HG03342 (cell line): ENCODE measurements around the gene COL27A1.
"Not testable (repeated sequence)": the region's sequence is repeated elsewhere in the genome, so short reads cannot be mapped to it uniquely, and the experiment has no call there.

Experiments
- ATAC-seq: cut with Tn5 transposase; IDR thresholded peaks from one replicate; pipeline ENCODE4 v1.9.1; 2021; ENCODE audit warnings: mild to moderate bottlenecking, moderate library complexity; ENCODE audit not compliant: unreplicated experiment

COL27A1 gene

GRCh38 chr9:114180696-114181606 is 25.6 kb downstream of the COL27A1 start:
- ATAC-seq: no peak

GRCh38 chr9:114181607-114182409 is 26.5 kb downstream of the COL27A1 start:
- no peak for ATAC-seq

GRCh38 chr9:114183006-114183405 is 27.7 kb downstream of the COL27A1 start:
- ATAC-seq: no peak

GRCh38 chr9:114184071-114184470 is 28.7 kb downstream of the COL27A1 start:
- ATAC-seq: no peak

- no peak for ATAC-seq
Observed at GRCh38 chr9:114184866-114185265, 29.5 kb downstream of the COL27A1 start.

GRCh38 chr9:114185570-114186490 is 30.5 kb downstream of the COL27A1 start:
- ATAC-seq: no peak

- ATAC-seq: no peak
Observed at GRCh38 chr9:114186605-114187289, 31.4 kb downstream of the COL27A1 start.

GRCh38 chr9:114187827-114188226 is 32.5 kb downstream of the COL27A1 start:
- ATAC-seq: no peak

GRCh38 chr9:114189823-114190562 is 34.7 kb downstream of the COL27A1 start:
- no peak for ATAC-seq

- ATAC-seq: no peak
Observed at GRCh38 chr9:114190563-114190905, 35.2 kb downstream of the COL27A1 start.

- not testable (repeated sequence) for ATAC-seq
Observed at GRCh38 chr9:114191402-114191801, 36.1 kb downstream of the COL27A1 start.

GRCh38 chr9:114192539-114192938 is 37.2 kb downstream of the COL27A1 start:
- no peak for ATAC-seq

- ATAC-seq: no peak
Observed at GRCh38 chr9:114193090-114193489, 37.8 kb downstream of the COL27A1 start.

GRCh38 chr9:114196117-114196516 is 40.8 kb downstream of the COL27A1 start:
- ATAC-seq: no peak

- ATAC-seq: no peak
Observed at GRCh38 chr9:114196979-114197622, 41.8 kb downstream of the COL27A1 start.

GRCh38 chr9:114198249-114199040 is 43.1 kb downstream of the COL27A1 start:
- no peak for ATAC-seq

- ATAC-seq: no peak
Observed at GRCh38 chr9:114200721-114201300, 45.5 kb downstream of the COL27A1 start.

GRCh38 chr9:114202396-114202795 is 47.1 kb downstream of the COL27A1 start:
- ATAC-seq: no peak
